HG03097 (cell line): Measurements from ENCODE around the gene EXOSC3.
"Not testable (repeated sequence)": the region's sequence is repeated elsewhere in the genome, so short reads cannot be mapped to it uniquely, and the experiment has no call there.

Source experiments
- ATAC-seq: cut with Tn5 transposase; IDR thresholded peaks from one replicate; pipeline ENCODE4 v1.9.1; 2021; ENCODE audit not compliant: unreplicated experiment, low FRiP score

The EXOSC3 gene

DNA sequence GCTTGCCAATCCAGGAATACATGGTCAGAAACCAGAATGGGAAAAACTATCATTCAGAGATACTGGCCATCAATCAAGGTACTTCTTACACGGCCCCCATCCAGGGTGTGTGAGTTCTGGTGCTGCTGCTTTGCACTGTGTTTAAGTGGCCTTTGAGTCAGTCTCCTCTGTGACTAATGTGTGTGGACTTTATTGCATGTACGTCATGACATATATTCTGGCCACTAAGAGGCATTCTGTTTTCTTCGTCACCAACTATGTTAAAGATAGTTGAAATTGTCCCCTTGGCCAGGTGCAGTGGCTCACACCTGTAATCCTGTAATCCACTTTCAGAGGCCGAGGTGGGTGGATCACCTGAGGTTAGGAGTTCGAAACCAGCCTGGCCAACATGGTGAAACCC lies 8.5 kb downstream of the EXOSC3 start:
- ATAC-seq = no peak

DNA sequence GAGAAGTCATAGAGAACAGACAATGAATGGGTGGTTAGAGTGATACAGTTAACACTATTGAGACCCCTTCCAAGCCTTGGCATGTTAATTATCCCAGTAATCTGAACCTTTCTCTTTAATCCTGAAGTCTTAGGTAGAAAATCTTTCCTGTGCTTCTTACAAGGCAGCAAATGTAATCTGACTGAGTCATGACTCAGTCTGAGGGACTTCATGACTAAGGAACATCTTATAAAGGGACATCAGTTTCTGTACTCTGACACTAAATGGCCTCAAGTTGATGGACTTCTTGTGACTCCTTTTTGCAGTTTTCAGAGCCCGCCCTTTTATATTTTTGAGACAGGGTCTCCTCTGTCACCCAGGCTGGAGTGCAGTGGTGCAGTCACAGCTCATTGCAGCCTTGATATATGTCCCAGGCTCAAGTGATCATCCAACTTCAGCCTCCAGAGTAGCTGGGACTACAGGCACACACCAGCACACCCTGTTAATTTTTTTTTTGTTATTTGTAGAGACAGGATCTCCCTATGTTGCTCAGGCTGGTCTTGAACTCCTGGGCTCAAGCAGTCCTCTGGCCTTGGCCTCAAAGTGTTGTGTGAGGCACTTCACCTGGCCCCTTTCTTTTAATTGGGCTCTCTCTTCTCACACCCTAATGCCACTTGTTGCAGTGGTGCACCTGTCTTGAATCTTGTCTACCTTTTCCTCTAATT lies 9.5 kb downstream of the EXOSC3 start:
- no peak for ATAC-seq

DNA sequence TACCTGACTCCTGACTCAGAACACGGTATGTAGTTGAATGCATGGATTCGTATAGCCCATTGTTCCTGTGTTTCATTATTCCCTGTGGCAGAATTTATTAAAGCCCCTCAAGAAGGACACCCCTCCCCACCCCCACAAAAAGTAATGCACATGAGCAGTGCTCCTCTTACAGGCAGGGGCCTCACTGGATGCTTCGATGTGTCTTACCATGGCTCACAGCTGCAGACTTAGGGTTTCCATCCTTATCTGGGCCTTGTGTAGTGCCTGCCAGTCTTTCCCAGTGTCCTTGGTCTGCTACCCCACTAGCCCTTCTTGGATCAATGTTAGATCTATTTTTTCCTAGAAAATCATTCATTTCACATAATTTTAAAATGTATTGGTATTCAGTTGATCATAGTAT lies 14.9 kb downstream of the EXOSC3 start:
- ATAC-seq = no peak

GRCh38 chr9:37769306-37769705 lies 15.6 kb downstream of the EXOSC3 start:
- ATAC-seq = no peak

DNA sequence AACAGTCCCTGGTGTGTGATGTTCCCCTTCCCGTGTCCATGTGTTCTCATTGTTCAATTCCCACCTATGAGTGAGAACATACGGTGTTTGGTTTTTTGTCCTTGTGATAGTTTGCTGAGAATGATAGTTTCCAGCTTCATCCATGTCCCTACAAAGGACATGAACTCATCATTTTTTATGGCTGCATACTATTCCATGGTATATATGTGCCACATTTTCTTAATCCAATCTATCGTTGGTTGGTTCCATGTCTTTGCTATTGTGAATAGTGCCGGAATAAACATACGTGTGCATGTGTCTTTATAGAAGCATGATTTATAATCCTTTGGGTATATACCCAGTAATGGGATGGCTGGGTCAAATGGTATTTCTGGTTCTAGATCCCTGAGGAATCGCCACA lies 19.6 kb downstream of the EXOSC3 start:
- not testable (repeated sequence) for ATAC-seq

GRCh38 chr9:37761511-37761910 lies 23.4 kb downstream of the EXOSC3 start:
- ATAC-seq = no peak

GRCh38 chr9:37760416-37761161 lies 24.3 kb downstream of the EXOSC3 start:
- no peak for ATAC-seq

DNA sequence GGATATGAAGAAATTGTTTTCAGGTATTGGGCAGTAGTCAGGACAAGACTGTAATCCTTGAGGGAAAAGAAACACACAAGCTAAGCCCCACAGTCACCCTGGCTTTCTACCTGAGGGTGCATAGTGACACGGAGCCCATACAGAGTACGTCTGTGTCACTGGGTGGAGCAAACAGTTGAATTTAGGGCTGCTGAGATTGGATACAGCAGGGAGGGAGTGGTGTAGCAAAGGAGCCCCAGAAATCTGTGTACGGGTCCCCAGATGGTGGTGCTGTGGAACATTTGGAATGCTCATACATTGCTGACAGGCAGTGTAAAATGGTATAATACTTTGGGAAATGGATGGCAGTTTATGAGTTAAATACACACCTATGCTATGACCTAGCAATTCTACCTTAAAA lies 26.1 kb downstream of the EXOSC3 start:
- no peak for ATAC-seq

DNA sequence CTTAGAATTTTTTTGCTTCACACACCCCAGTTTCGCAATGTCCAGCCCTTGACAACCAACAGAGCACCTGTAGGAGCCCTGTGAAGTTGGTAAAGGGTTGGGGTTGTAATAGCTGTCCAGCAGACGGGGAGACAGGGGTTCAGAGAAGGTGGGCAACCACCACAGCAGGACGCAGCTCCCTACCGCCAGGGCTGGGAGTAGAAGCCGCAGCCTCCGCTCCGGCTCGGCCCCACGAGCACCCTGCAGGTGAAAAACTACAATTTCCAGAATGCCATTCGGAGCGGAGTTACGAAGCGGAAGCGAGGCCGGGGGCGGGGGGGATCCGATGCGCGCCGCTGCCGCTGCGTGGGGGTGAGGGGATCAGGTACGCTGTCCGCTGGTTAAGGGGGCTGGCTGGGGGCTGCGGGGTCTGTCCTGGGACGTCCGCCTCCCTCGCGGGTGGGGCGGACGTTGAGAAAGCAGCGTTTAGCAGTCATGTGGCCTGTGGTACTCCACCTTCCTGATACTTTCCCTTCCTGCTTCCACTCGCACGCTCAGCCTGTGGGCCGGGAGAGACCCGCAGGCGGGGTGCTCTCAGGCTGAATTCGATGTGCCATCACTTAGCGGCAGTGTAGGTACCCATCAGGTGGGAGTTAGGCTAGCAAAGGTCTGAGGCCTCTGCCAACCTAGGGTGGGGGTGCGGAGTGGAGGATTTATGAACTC lies 31.2 kb downstream of the EXOSC3 start, which contains the start of gene TRMT10B:
Gene TRMT10B, plus strand, starts transcription at position 317 of the 702 bp plus-strand sequence. CDS start 8,127 bp downstream, outside the sequence.
- ATAC-seq = no peak

GRCh38 chr9:37752642-37753488 lies 32.0 kb downstream of the EXOSC3 start:
- ATAC-seq = no peak

DNA sequence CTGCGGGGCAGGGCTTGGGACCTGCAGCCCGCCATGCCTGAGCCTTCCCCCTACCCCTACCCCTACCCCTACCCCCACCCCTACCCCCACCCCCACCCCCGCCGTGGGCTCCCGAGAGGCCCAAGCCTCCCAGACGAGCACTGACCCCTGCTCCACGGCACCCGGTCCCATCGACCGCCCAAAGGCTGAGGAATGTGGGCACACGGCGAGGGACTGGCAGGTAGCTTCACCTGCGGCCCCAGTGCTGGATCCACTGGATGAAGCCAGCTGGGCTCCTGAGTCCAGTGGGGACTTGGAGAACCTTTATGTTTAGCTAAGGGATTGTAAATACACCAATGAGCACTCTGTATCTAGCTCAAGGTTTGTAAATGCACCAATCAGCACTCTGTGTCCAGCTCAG lies 32.8 kb downstream of the EXOSC3 start:
- not testable (repeated sequence) for ATAC-seq

DNA sequence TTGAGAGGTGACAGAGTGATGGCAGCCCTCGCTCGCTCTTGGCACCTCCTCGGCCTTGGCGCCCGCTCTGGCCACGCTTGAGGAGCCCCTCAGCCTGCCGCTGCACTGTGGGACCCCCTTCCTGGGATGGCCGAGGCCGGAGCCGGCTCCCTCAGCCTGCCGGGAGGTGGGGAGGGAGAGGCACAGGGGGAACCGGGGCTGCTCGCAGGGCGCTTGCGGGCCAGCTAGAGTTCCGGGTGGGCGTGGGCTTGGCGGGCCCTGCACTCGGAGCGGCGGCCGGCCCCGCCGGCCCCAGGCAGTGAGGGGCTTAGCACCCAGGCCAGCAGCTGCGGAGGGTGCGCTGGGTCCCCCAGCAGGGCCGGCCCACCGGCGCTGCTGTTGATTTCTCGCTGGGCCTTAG lies 33.2 kb downstream of the EXOSC3 start:
- not testable (repeated sequence) for ATAC-seq

DNA sequence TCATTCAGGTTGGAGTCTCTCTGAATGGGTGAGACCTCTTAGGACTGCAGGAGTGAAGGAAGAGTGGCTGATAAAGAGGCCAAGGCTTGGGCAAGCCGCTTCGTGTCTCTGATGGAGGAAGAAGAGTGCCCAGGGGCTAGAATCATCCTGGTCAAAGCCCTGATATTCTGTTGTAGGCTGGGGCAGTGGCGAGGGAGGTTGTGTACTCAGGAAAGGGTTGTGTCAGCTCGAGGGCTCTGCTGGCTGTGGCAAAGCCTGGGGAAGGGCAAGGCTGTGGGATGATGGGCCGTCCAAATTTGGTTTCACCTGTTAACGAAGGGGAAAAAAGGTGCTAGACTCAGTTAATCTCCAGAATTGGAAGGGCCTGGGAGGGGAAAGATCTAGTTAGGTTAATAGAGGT lies 33.7 kb downstream of the EXOSC3 start:
- ATAC-seq = no peak

DNA sequence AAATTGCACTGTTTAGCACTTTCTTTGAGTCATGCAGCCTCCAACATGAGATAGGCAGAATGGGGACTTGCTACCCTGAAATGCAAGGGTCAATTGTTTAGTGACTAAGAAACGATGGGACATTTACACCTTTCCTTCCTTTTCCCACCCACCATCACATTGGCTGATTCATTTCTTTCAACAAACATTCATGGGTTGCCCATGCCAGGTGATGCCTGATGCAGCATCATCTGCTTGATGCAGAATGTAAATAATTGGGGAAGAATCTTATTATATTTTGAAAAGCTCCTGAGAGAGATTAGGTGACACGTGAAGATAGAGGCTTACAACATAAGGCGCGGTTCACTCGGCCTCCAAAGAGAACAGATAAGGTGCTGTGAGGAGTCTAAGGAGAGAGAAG lies 35.7 kb downstream of the EXOSC3 start:
- no peak for ATAC-seq

DNA sequence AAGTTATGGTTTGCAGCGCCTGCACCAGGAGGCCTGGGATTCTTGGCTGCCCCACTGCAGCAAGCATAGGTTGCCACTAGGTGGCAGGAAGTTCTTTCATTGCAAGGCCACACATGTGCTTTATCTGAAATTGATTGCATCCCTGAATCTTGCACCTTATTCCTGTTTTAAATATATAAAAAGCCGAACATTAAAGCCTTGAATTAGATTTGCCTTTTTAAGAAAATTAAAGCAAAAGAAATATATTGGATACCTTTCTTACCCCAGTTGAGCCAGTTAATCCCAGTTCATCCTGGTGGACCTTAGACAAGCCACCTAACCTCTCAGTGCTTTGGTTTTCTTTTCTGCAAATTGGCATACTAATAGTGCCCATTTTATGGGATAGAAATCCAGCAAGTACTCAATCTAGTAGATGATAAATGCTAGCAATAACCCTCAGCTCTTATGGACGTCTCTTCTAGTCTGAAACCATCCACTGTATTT lies 37.6 kb downstream of the EXOSC3 start:
- no peak for ATAC-seq

- no peak for ATAC-seq
Observed at GRCh38 chr9:37746448-37747270, 38.2 kb downstream of the EXOSC3 start.

- no peak for ATAC-seq
Observed at GRCh38 chr9:37745970-37746369, 38.9 kb downstream of the EXOSC3 start.

- no peak for ATAC-seq
Observed at GRCh38 chr9:37740631-37741328, 44.1 kb downstream of the EXOSC3 start.

GRCh38 chr9:37740128-37740527 lies 44.7 kb downstream of the EXOSC3 start:
- ATAC-seq = no peak
